Suppressor macrophage (primary cell): ENCODE data around the gene USHBP1.
A peak's percentile ranks its signal among the peaks of the same experiment; 100 is the strongest.

Experiments used
- DNase-seq, 4 experiments: peaks; one replicate each; pipeline ENCODE4 v3.0.0-alpha.2; 2020 to 2022

Gene USHBP1

DNA sequence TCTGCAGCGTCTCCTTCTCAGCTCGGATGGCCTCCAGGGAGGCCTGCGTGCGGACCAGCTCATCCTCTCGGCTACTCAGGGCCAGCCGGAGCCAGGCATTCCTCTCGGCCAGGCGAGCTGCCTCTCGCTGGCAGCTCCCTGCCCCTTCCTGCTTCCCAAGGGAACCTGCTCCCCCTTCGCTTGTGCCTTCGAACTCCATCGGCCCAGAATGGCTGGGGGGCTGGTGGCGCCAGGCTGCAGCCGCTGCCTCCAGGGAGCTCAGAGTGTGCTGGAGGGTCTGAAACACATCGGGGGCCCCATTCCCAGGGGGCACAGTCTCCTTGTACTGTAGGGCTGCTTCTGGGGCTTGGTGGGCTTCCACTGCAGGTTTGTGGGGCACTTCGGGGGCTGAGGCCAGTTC, 2.0 kb downstream of the USHBP1 start:
- no peak for DNase-seq

DNA sequence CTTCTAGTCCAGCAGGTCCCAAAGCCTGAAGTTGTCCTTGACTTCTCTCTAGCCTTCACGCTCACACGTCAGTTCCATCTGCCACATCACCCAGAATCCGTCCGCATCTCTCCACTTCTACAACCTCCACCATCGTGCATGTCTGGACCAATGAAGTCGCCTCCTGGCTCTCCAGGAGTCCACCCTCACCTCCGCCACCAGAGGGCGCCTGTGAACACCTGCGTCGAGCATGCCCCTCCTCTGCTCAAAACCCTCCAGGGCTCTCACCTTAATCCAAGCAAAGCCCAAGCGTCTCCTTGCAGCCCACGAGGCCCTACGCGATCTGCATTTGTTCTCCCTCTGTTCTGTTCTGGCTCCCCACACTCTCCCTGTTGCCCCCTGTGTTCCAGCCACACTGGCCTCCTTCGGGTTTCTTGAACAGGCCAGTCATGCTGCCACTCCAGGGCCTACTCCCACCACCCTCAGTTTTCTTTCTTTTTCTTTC, 3.7 kb downstream of the USHBP1 start:
- DNase-seq, result peak; percentile 82 to 93 (median 88)

DNA sequence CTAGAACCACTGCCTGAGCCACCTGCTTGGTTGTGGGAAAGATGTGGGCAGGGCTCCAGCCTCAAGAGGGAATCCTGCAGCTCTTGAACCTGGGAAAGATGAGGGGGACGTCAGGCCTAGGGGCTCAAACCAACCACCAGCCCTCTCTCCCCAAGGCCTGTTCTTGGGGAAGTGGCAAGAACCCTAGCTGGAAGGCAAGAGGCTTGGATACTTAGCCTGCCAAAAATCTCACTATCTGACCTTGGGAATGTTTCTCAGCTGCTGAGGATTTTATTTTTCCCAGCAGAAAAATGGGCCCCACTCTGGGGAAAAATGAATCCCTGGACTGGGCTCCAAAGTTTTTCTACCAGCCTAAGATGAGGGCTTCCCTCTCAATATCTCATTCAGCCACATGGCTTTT, 4.6 kb downstream of the USHBP1 start:
- DNase-seq, result no peak

DNA sequence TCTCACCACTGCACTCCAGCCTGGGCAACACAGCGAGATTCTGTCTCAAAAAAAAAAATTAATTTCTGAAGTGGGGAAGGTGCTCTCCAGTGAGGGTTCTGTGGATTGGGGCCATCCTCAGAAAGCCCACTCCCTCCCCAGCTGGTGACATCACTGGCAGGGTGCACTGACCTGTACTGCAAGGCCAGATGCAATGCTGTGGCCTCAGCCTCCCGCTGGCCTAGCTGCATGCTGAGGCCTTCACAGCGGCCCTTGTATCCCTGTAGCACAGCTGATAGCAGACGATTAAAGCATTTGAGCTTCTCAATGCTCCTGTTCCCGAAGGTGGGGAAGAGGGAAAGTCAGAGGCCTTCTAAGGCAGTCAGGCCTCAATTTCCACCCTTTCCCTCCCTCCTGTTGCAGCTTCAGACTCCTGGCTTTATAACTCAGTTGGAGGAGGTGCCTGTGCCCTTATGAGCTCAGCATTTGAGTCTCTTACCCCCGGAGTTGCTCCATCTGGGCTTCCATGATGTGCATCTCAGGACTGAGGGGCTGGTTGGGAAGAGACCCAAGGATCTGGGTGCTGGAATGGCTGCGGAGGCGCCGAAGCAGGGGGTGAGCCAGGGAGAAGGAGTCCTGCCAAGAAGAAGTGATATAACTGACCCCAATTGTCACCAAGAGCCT, 5.3 kb downstream of the USHBP1 start:
- no peak for DNase-seq

DNA sequence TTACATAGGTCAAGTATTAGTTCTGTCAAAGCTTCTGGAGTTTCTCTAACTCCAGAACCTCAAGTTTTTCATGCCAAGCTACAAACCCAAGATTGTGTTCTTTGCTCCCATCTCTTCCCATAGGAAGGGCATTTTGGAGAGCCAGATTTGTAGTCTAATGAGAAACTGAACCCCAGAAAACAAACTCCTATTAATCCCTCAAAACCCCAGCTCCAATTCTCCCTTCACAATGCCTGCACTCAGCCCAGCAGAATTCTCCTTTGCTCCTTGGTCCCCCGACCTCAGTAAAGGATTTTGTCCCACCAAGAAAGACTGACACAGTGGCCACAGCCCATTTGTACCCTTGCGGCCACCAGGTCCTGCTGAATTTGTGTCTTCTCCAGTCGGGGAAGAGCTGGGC, 8.4 kb downstream of the USHBP1 start:
- no peak for DNase-seq

DNA sequence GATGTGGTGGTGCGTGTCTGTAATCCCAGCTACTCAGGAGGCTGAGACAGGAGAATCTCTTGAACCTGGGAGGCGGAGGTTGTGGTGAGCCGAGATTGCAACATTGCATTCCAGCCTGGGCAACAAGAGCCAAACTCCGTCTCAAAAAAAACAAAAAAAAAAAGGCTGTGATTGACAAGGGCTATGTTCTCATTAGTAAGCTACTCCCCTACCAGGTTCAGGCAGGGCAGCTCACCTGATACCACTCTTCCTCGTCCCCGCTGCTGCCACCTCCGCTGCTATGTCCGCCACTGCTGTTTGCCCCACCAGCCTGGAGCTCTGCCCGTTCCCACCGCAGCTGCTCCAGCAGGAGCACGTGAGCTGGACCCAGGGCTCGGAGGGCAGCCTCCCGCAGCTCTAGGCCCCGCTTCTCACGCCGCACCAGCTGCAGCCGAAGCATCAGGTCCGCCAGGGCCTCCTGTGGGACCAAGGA, 9.4 kb downstream of the USHBP1 start:
- DNase-seq, result no peak

DNA sequence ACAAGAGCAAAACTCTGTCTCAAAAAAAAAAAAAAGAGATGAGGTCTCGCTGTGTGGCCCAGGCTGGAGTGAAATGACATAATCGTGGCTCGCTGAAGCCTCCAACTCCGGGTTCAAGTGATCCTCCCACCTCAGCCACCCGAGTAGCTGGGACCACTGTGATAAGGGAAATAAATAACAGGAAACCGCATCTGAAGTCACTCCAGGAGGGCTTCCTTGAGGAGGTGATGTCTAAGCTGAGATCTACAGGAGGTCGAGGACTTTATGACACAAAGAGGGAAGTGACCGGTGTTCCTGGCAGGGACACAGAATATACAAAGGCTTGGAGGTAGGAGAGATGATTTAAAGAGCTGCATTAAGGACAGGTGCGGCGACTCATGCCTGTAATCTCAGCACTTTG, 9.9 kb downstream of the USHBP1 start:
- no peak for DNase-seq

DNA sequence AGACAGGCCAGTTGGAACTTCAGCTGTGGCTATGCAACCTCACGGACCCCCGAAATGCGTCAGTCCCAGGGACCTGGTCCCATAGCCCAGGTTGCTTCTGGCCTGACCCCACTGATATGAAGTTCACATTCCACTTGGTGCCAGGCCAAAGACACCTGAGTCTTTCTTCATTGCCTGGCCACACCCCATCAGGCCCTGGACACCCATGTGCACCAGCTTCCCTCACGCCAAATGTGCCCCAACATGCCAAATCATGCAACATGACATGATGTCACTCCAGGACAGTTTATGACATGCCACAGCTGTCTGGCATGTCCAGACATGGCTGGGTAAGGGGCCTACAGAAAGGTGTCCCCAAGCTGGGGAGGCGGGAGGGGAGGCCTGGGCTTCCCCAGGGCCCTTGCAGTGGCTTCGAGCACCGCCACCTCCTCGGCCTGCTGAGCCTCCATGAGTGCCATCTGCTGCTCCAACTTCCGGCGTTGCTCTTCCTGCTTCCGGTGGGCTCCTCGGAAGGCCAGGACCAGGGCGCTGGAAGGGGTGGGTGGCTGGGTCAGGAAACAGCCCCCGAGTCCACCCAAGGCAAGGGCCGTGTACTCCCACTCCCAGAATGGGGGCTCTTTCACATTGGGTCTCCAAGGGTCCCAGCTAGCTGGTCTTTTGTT, 14.5 kb downstream of the USHBP1 start:
- DNase-seq, result no peak

DNA sequence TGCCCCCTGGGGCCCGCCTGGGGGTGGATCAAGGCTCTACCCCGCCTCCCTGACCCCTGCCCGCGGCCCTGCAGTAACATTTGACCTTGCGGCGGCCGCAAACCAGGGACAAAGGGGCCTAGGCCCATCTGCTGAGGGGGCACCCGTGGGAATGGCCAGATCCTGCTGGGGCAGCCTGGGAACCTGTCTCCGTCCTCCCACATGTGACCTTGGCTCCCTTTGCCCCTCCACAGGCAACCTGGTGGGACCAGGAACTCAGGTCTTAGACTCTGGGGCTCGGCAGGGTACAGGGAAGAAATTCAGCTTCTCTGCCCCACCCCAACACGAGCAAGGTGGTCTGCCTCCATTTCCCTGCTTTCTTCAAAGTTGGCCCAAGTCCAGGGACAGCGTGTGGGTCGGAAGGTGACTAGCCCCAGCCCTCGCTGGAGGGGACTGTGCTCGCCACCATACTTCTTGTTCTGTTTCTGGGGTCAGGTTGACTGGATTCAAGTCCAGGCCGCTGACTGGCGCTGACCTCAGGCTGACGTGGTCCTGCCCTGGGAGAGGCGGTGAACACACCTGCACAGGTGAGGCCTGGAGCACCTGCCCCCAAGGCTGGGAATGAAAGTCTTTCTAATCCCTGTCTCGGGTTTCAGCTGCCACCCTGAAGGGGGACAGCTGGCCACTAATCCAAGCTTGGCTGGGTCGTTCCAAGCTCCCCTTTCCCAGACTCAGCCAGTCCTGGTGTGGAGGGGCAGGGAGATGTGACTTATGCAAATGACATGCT, 16.4 kb downstream of the USHBP1 start:
- DNase-seq, result no peak

DNA sequence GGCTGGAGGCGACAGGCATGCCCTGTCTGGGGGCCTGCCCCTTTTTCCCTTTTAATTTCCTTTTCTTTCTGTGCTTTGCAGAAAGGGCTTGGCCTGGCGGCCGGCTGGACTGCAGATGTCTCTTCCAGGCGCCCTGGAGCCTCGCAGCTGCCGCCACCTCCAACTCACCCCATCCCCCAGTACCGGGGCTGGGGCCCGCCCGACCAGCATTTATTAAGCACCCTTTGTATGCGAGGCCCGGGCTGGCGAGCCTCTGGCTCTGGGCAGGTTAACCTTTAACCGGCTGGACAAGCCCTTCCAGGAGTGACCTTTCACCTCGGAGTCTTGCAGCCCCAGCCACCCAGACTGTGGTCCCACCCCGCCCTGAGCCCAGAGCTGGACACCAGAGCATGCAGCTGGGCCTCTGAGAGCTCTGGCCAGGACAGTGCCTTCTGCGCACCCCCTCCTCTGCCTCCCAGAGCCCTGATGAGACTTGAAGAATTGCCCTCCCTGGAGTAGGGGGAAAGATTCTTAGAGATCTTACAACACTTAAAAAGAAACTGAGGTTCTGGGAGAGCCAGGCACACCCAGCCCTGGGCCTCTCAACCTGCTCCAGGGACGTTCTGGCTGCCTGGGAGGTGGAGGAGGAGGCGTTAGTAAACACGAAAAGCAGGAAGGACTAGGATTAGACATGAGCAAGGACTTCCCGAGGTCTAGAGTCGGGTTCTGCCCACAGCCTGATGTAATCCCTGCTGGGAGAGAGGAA, 17.7 kb downstream of the USHBP1 start:
- peak; percentile 51 to 77 (median 70) for DNase-seq

DNA sequence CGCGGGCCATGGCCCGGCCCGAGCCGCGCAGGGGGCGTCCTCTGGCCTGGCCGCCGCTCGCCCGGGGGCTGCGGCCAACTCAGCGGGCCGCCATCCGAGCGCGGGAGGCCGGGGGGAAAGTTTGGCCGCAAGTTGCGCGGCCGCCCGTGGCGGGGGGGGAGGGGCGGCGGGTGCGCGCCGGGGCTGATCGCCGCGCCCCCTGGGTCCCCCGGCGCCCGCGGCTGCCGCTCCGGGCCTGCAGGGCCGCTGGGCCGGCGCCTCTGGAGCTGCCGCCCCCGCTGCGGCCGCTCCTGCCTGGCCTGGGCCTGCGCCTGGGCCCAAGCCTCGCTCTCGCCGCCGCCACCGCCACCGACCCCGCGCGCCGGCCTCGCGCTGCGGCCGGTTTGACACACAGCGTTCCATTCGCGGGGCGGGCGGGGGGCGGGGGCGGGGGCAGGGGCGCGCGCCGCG, 19.0 kb downstream of the USHBP1 start, which contains the start of gene NR2F6:
NR2F6 (minus strand) TSS at position 385 of the 450 bp plus-strand sequence. CDS start 699 bp downstream, outside the sequence.
- no peak for DNase-seq

DNA sequence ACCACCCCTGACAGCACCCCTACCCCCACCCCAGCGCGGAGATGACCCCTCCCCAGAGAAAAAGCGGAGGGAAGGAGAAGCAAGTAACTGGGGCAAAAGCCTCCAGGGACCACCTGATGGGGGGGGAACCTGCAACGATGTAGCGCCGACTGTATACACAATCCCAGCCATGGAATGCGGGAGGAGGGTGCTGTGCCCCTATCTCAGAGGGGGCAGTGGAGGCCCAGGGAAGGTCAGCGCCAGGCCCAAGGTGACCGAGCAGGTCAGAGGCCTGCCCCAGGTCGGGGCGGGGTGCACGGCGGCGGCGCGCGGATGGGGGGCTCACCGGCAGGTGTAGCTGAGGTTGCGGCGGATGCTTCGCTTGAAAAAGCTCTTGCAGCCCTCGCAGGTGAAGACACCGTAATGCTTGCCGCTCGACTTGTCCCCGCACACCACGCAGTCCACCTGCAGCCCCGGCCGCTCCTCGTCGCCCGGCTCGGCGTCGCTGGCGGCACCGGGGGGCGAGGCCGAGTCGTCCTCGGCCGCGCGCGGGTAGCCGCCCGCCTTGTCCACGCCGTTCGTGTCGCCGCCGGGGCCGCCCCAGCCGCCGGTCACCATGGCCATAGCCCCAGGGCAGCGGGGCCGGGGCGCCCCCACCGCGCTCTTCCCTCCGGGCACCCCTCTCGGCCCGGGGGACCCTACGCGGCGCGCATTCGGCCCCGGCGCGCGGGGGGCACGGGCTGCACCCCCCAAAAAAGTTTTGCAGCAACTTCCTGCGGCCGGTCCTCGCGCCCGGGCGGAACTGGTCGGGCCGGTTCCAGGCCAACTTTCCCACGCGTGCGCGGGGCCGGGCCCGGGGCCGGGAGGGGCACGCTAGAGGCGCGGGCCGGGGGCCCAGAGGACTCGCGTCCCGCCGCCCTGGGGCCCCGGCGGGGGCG, 19.7 kb downstream of the USHBP1 start:
- peak in 3 of 4 experiments; percentile 35 to 74 (median 62) for DNase-seq

DNA sequence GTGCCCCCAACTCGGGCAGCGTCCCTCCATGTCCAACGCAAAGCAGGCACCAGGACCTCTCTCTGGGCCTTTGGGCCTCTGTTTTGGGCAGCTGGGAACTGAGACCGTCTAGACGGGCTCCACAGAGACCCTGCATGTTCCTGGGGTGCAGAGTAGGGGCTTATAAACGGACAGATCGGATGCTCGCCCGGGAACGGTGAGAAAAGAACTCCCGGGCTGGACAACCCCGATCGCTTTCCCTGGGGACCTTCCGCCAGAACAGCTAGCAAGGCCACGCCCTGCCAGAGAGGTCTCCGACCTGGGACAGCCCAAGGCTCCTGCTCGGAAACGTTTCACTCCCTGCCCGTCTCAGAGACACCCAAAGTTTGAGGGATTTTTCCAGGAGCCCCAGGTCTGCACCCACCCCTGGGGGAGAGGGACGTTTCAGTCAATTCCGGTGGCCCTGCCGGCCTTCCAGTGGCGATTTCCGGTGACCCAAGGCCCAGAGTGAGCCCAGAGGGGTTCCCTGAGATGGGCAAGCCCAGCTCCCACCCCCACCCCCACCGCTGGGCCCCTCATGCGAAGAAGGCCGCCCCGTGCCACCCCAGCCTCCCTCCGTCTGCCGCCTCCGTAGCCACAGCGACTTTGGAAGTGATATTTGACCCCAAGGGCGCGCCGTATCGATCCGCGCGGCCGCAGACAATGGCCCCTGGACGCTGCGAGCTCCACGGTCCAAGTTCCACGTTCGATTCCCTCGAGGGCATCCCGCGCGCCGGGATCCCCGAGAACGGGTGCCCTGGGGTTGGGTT, 20.5 kb downstream of the USHBP1 start:
- no peak for DNase-seq

DNA sequence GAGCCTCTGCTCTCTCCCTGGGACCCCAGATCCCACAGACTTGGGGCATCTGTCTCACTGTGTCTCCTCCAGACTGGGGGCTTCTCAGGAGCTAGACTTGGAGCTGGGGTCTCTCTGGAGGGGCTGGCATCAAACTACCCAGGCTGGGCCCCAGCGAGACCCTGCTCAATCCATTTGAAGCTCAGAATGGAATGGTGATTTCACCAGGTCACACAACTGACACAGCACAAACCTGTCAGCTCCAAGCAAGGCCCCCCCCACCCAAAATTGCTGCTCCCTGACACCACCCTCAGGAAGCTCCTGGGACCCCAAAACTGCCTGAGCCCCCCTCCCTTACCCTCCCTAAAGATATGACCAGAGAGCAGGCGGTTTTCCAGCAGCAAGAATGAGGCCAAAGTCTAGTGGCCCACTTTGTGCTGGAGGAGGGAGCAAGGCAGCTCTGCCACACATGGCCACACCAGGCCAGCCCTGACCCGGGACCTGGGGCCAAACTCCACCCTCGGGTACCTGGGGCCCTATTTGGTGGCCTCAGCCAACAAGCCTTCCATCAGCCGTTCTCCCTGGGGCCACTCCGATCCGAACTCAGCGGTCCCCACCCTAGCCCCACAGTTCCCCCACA, 21.2 kb downstream of the USHBP1 start:
- DNase-seq, result no peak

DNA sequence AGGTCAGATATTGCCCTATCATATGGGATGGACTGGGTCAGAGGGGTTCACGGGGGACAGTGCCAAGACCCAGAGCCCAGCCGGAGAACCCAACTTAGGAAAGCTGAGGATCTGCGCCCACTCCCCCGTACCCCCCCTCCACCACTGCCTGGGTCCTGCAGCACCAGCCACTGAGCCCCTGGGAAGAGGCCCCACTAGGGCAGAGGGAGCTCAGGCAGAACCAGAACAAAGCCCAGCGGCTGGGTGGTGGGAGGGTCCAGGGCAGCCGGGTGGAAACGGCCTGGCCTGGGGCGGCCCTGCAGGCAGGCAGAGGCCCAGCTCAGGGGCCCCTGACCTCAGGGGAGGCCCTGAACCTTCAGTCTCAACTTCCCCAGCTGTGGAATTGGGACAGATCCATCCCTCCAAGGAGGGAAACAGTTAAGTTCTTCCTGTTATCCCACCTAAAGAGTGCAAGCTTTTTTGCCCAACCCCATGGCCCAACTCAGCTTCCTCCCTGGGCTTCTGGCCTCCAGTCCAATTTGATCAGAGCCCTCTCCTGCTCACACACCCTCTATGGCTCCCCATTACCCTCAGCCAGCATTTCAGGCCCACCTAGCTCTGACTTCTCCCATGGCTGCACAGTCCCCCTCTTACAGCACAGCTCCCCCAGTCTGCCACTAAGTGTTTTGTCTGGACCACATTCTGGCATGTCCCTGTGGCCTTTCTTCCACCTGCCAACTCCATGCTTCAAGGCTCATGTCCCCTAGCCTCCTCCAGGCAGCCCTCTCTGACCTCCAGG, 21.9 kb downstream of the USHBP1 start:
- no peak for DNase-seq

DNA sequence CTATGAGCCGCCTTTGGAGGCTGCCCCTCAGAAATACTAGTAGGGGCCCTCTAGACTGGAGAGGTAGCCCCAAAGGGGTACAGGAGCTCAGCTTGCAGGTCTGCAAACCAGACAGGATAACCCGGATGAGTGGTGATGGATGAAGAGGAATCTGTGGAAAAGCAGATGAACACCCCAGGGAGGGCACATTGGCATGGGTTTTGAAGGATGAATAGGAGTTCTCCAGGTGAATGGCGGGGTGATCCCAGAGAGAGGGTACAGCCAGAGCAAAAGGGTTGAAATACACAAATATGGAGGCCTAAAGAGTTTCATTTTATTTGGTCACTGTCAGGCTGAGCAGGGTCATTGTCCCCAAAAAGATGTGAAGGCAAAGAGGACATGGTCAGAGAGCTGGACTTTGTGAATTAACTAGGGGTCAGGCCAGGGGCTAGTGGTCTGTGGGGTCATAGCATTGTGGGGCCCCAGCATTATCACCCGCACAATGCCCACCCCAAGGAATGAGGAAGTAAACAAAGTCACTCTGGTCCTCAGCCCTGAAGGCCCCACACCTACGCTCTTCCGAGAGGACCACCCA, 23.6 kb downstream of the USHBP1 start:
- DNase-seq, result no peak

DNA sequence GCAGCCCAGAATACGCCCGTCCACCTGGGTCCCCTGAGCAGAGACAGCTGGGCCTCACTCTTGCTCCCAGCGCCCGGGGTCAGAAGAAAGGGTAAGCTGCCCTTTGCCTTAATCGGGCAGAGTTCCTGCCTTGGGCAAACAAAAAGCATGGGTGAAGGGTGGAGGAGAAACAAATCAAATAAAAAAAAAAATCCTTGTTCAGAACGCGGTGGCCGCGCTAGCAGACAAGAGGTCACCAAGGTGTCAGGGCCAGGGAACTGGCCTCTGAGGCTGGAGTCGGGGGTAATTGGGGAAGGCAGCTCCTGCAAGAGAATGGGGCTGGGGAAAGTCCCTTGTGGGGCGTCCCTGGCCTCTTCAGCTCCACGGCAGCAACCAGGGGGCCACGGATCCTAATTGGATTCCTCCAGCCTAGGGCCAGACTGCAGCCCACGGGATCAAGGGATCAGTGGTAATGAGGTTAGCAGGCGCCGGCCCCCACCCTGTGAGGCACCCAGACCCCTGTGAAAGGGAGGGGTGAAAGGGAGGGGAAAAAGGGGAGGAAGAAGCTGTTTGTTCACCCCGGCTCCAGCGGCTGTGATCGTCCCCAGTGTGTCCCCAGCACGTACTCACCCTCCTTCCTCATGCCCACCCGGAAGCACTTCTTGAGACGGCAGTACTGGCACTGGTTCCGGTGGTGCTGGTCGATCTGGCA, 24.3 kb downstream of the USHBP1 start:
- DNase-seq, result no peak
